Tibial nerve (tissue), 4 donors: Measurements from ENCODE around the gene SLC5A10. TPM values are rescaled to one million over a fixed set of nuclear protein-coding genes. Genes with fewer than 3 reads are reported as not detected.

Experiments used
- DNase-seq, 2 donors: peaks; one replicate each; pipeline ENCODE4 v3.0.0-alpha.2; 2019; ENCODE audit warnings: low spot score in 2 of 2
- H3K27ac ChIP-seq, 4 donors: fragments of 200-600 bp; sonication (generic) in 3 of 4; one replicate each; pipeline ENCODE4 v1.5.1; 2017 to 2019; ENCODE audit warnings: mild to moderate bottlenecking in 1 of 4
- H3K27me3 ChIP-seq, 2 donors: fragments of 200-600 bp; sonication (generic) in 1 of 2; one replicate each; pipeline versions ENCODE4 v1.5.1 to v1.6.0; 2017 to 2019
- H3K36me3 ChIP-seq, 3 donors: fragments of 200-600 bp; sonication (generic); one replicate each; pipeline ENCODE4 v1.5.1; 2018 to 2019
- H3K4me1 ChIP-seq, 4 donors: fragments of 200-600 bp; sonication (generic) in 3 of 4; one replicate each; pipeline ENCODE4 v1.5.1; 2017 to 2019
- H3K4me3 ChIP-seq, 4 donors: fragments of 200-600 bp; sonication (generic) in 3 of 4; one replicate each; pipeline ENCODE4 v1.5.1; 2017 to 2019; ENCODE audit warnings: mild to moderate bottlenecking in 1 of 4, moderate library complexity in 1 of 4
- H3K9me3 ChIP-seq, 4 donors: fragments of 200-600 bp; sonication (generic) in 3 of 4; one replicate each; pipeline ENCODE4 v1.5.1; 2017 to 2019
- CTCF ChIP-seq, 5 experiments: fragments of 200-600 bp in 3 of 5; fragments of 450-650 bp in 2 of 5; sonication (generic) in 3 of 5; IDR thresholded peaks; one replicate each; pipeline ENCODE4 v1.5.1; 2016 to 2019; ENCODE audit warnings: antibody characterized with exemption in 5 of 5, mild to moderate bottlenecking in 3 of 5, moderate library complexity in 2 of 5
- EP300 ChIP-seq, 2 donors: sonication (generic); formaldehyde crosslinking; IDR thresholded peaks; one replicate each; pipeline ENCODE4 v1.6.1; 2017; ENCODE audit warnings: antibody characterized with exemption in 2 of 2, mild to moderate bottlenecking in 1 of 2
- POLR2A ChIP-seq, 2 donors: fragments of 450-650 bp; IDR thresholded peaks; one replicate each; pipeline ENCODE4 v1.6.1; 2017; ENCODE audit warnings: antibody characterized with exemption in 2 of 2, mild to moderate bottlenecking in 2 of 2, moderate library complexity in 2 of 2
- WGBS, 2 donors: methylation state at CpG; one replicate each; pipeline ENCODE4 v1.1.5; 2018; 5-methylcytosine and 5-hydroxymethylcytosine counted together
- total RNA-seq, 4 donors: library from RNA; depleted of rRNA; stranded (reverse); fragments of >200 nt; gene quantifications; one replicate each; pipeline ENCODE4 v1.1.0, GENCODE V29; 2016

The SLC5A10 gene
- total RNA-seq, 4 donors from 2014 or later, result not detected

GRCh38 chr17:18978655-18979054 lies 26.7 kb downstream of the SLC5A10 start:
- Histone ChIP-seq H3K27me3 (no peaks in the 10 kb centered on the region), H3K36me3 (no peaks in the 10 kb centered on the region), H3K9me3 (no peaks in the 10 kb centered on the region), H3K4me3 (no peak overlapping the region), H3K27ac (no peak overlapping the region), H3K4me1 (no peaks in the 10 kb centered on the region)
- TF ChIP-seq POLR2A (IDR thresholded peaks at IDR 0.05), result no peak
- TF ChIP-seq CTCF (IDR thresholded peaks at IDR 0.05), result no peak
- no peak for TF ChIP-seq EP300 (IDR thresholded peaks at IDR 0.05)
- WGBS, 2 donors, result 86 to 91% methylated on average over 12 to 16 of the region's 17 CpGs
- no peak for DNase-seq

GRCh38 chr17:18980682-18981334 lies 28.8 kb downstream of the SLC5A10 start:
- TF ChIP-seq POLR2A (IDR thresholded peaks at IDR 0.05) (no peak), CTCF (IDR thresholded peaks at IDR 0.05) (no peak), EP300 (IDR thresholded peaks at IDR 0.05) (no peak)
- 57 to 72% methylated on average over 12 to 13 of the region's 13 CpGs for WGBS, 2 donors
- Histone ChIP-seq H3K27me3 (no peaks in the 10 kb centered on the region), H3K4me3 (no peak overlapping the region), H3K27ac (no peak overlapping the region), H3K36me3 (no peaks in the 10 kb centered on the region), H3K4me1 (no peaks in the 10 kb centered on the region), H3K9me3 (no peaks in the 10 kb centered on the region)
- no peak for DNase-seq

- H3K4me3 ChIP-seq, result no peak overlapping the region
- DNase-seq, result no peak
- WGBS, 2 donors, result 81 to 88% methylated on average over 6 of the region's 6 CpGs
- no peaks in the 10 kb centered on the region for H3K4me1 ChIP-seq
- H3K36me3 ChIP-seq, result no peaks in the 10 kb centered on the region
- no peaks in the 10 kb centered on the region for H3K27me3 ChIP-seq
- no peak overlapping the region for H3K27ac ChIP-seq
- no peak for TF ChIP-seq CTCF (IDR thresholded peaks at IDR 0.05)
- no peak for TF ChIP-seq POLR2A (IDR thresholded peaks at IDR 0.05)
- no peak for TF ChIP-seq EP300 (IDR thresholded peaks at IDR 0.05)
- no peaks in the 10 kb centered on the region for H3K9me3 ChIP-seq
Measured at GRCh38 chr17:18981335-18981641, 29.3 kb downstream of the SLC5A10 start.

- no peaks in the 10 kb centered on the region for H3K9me3 ChIP-seq
- no peak overlapping the region for H3K4me3 ChIP-seq
- TF ChIP-seq CTCF (IDR thresholded peaks at IDR 0.05) (no peak), POLR2A (IDR thresholded peaks at IDR 0.05) (no peak), EP300 (IDR thresholded peaks at IDR 0.05) (no peak)
- no peaks in the 10 kb centered on the region for H3K4me1 ChIP-seq
- no peaks in the 10 kb centered on the region for H3K27me3 ChIP-seq
- peak overlapping the region in 1 of 4 donors; percentile 71 for H3K27ac ChIP-seq
- DNase-seq, result no peak
- no peaks in the 10 kb centered on the region for H3K36me3 ChIP-seq
- 70 to 80% methylated on average over 28 to 30 of the region's 30 CpGs for WGBS, 2 donors
Measured at GRCh38 chr17:18981642-18982424, 29.9 kb downstream of the SLC5A10 start.
